ENCODE results near the gene KCNT2.
"Not testable (repeated sequence)": the region's sequence is repeated elsewhere in the genome, so short reads cannot be mapped to it uniquely, and the experiment has no call there.

The KCNT2 gene

DNA sequence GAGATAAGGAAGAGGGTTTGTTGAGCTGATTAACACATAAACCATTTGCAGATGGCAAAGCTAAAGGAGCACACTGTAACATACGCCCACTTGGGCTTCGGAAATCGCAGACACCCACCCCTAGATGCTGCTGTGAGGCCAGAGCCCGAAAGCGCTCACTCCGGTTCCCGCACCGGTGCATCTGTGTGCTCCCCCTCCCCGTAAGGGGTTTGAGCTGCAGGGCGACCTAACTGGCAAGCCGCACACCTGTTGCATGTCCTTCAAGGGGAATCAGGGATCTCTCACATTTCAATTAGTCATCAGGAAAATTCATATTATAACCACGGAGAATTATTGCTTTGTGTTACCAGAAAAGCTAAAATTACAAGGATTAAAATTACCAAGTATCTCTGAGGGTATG, 42.2 kb upstream of the KCNT2 start:
- FAIRE-seq (peak; percentile 46), DNase-seq (ENCODE audit: insufficient read length, low spot score) (no peak)
- TF ChIP-seq, protein P1, sequence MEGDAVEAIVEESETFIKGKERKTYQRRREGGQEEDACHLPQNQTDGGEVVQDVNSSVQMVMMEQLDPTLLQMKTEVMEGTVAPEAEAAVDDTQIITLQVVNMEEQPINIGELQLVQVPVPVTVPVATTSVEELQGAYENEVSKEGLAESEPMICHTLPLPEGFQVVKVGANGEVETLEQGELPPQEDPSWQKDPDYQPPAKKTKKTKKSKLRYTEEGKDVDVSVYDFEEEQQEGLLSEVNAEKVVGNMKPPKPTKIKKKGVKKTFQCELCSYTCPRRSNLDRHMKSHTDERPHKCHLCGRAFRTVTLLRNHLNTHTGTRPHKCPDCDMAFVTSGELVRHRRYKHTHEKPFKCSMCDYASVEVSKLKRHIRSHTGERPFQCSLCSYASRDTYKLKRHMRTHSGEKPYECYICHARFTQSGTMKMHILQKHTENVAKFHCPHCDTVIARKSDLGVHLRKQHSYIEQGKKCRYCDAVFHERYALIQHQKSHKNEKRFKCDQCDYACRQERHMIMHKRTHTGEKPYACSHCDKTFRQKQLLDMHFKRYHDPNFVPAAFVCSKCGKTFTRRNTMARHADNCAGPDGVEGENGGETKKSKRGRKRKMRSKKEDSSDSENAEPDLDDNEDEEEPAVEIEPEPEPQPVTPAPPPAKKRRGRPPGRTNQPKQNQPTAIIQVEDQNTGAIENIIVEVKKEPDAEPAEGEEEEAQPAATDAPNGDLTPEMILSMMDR (IDR thresholded peaks at IDR 0.05; ENCODE audit: insufficient read depth, missing control alignments): no peak

DNA sequence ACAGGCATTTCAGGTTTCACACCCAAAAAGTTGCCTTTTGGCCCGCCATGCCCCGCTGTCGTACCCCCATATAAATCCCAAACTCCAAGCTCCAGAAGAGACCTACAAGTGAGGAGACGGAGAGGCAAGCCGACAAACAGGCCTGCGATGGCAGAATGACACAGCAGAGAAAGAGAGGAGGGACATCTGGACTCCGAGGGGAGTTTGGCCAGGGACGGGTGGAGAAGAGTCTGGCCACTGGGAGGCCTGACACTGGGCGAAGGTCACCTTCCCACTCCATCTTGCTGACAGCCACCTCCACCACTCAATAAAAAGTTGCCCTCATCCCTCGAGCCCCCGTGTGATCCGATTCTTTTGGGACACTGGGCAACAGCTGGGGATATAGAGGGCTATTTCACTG, 41.8 kb upstream of the KCNT2 start:
- DNase-seq (ENCODE audit: insufficient read length, low spot score): no peak
- TF ChIP-seq, protein P1 (IDR thresholded peaks at IDR 0.05; ENCODE audit: insufficient read depth, missing control alignments): no peak
- no peak for FAIRE-seq

DNA sequence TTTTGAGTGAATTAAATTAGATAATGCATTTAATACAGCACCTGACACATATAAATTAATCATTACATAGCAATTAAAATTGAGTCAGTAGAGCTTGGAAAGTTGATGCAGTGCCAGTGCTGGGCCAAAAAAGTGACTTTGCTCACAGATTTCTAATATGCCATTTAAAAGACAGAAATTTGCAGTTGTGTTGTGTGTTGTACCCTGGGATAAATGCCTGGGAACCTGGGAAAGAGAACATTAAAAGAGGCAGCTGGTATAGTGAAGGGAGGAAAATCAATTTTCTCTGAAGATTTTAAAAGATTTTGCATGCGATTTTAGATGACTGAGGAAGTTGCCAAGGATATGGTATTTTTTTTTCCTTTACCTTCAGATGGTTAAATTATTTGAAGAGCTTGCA, 32.7 kb upstream of the KCNT2 start:
- DNase-seq (ENCODE audit: insufficient read length, low spot score): no peak
- no peak for FAIRE-seq
- TF ChIP-seq, protein P1 (IDR thresholded peaks at IDR 0.05; ENCODE audit: insufficient read depth, missing control alignments): no peak

DNA sequence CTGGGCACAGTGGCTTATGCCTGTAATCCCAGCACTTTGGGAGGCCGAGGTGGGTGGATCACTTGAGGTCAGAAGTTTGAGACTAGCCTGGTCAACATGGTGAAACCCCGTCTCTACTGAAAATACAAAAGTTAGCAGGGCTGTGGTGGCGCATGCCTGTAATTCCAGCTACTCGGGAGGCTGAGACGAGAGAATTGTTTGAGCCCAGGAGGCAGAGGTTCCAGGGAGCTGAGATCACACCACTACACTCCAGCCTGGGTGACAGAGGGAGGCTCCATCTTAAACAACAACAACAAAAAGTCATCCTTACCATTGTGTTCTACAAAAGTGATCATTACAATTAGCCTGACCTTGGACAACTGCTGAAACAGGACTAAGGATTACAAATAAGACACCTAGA, 31.1 kb upstream of the KCNT2 start:
- not testable (repeated sequence) for DNase-seq (ENCODE audit: insufficient read length, low spot score); FAIRE-seq

DNA sequence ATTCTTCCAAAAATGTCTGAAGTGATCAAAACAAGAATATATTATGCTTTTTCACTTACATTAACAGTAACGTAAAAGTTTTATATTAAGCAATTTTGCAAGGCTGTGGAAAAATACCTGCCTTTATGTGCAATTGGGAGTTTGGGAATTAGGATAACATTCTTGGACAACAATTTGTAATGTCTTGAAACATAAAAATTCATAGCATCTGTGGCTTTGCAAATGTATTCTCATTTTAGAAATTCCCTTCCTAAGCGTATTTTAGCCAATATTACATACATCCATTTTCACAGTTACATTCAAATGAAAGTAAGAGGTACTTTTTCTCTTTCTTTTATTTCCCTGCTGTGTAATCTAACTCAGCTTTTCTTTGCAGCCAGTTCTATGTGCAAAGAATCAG, 30.2 kb upstream of the KCNT2 start:
- DNase-seq (ENCODE audit: insufficient read length, low spot score) (no peak), FAIRE-seq (no peak)
- TF ChIP-seq, protein P1 (IDR thresholded peaks at IDR 0.05; ENCODE audit: insufficient read depth, missing control alignments): no peak

DNA sequence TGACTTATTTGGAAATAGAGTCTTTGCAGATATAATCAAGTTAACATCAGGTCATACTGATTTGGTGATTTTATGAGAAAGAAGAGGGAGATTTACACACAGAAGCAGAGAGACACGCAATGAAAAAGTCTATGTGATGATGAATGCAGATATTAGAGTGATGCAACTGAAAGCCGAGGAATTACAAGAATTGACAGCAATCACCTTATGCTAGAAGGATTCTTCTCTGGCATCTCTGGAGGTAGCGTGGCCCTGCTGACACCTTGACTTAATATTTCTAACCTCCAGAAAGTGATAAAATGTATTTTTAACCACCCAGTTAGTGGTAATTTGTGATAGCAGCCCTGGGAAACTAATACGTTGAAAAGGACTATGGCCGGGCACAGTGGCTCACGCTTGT, 29.4 kb upstream of the KCNT2 start:
- TF ChIP-seq, protein P1 (IDR thresholded peaks at IDR 0.05; ENCODE audit: insufficient read depth, missing control alignments): no peak
- no peak for DNase-seq (ENCODE audit: insufficient read length, low spot score)
- no peak for FAIRE-seq

DNA sequence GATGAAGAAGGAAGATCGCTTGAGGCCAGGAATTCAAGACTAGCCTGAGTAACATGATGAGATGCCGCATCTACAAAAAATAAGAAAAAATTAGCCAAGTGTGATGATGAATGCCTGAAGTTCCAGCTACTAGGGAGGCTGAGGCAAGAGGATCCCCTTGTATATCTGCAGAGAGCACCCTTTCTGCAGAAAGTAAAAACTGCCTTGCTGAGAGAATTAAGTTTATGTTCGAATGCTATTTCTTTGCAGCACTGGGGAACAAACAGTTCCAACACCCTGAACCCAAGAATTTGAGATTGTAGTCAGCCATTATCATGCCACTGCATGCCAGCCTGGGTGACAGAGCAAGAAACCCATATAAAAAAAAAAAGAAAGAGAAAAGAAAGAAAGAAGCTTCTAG, 20.6 kb upstream of the KCNT2 start:
- TF ChIP-seq, protein P1 (IDR thresholded peaks at IDR 0.05; ENCODE audit: insufficient read depth, missing control alignments): no peak
- DNase-seq (ENCODE audit: insufficient read length, low spot score) (no peak), FAIRE-seq (peak; percentile 25)

DNA sequence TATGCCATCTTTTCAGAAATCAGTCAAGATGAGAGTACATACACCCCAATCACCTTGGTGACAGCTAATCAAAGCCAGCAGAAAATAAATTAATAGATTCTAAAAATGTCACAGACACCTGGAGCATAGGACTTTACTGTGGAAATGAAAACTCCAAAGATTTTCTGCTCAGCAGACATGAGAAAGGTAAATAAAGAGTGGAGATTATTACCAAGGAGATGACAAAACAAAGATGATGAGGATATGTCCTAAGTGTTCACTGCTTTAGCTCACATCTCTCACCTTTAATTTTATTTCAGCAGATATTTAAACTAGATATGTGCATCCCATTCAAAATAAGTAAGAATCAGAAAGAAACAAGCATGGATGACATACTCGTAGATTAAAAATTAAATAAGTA, 14.8 kb upstream of the KCNT2 start:
- FAIRE-seq: peak; percentile 81
- DNase-seq (ENCODE audit: insufficient read length, low spot score): no peak
- TF ChIP-seq, protein P1 (IDR thresholded peaks at IDR 0.05; ENCODE audit: insufficient read depth, missing control alignments): no peak
